ENCODE data around the gene TTC7B.

Gene TTC7B

DNA sequence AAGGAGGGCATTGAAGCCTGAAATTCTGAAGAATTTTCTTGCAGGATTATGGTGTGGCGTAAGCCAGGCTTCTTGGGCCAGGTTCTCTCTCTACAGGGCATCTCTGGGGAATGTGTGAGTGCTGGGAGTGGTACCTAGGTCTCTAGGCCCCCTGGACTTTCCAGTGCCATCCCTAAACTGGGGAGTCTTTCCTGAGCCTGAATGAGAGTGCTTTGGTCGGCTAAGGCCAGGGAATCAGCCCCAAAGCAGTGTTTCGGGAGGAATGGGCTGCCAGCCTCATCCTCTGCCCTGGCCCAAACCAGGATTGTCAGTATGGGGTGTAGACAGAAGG is 325.5 kb downstream of the TTC7B start:
- Histone ChIP-seq H3K27me3 (ENCODE audit: insufficient read depth, low read length, poor library complexity) (no peaks in the 10 kb centered on the region), H3K4me2 (ENCODE audit: insufficient read depth, low read length) (no peak overlapping the region), H3K79me2 (ENCODE audit: insufficient read depth, low read length) (no peaks in the 10 kb centered on the region), H3K9me3 (ENCODE audit: insufficient read depth, low read length, severe bottlenecking) (no peaks in the 10 kb centered on the region), H4K20me1 (ENCODE audit: insufficient read depth, low read length) (no peaks in the 10 kb centered on the region; the same call in 1 of the 2 replicates), H3K4me3 (ENCODE audit: low read depth in 1 of 2, low read length in 2 of 2) (no peak overlapping the region), H3K9ac (ENCODE audit: low read depth, low read length) (no peak overlapping the region), H3K36me3 (ENCODE audit: insufficient read depth, low read length) (no peaks in the 10 kb centered on the region), H2AFZ (ENCODE audit: low read depth, low read length) (no peak overlapping the region), H3K4me1 (ENCODE audit: insufficient read depth, low read length) (no peaks in the 10 kb centered on the region), H3K27ac (ENCODE audit: low read length) (no peak overlapping the region)
- no peak for ATAC-seq (ENCODE audit: insufficient read depth, low read depth)
- TF ChIP-seq EZH2 (IDR thresholded peaks at IDR 0.05; ENCODE audit: borderline replicate concordance, low read depth, low read length, severe bottlenecking), result no peak
- TF ChIP-seq, protein P1, sequence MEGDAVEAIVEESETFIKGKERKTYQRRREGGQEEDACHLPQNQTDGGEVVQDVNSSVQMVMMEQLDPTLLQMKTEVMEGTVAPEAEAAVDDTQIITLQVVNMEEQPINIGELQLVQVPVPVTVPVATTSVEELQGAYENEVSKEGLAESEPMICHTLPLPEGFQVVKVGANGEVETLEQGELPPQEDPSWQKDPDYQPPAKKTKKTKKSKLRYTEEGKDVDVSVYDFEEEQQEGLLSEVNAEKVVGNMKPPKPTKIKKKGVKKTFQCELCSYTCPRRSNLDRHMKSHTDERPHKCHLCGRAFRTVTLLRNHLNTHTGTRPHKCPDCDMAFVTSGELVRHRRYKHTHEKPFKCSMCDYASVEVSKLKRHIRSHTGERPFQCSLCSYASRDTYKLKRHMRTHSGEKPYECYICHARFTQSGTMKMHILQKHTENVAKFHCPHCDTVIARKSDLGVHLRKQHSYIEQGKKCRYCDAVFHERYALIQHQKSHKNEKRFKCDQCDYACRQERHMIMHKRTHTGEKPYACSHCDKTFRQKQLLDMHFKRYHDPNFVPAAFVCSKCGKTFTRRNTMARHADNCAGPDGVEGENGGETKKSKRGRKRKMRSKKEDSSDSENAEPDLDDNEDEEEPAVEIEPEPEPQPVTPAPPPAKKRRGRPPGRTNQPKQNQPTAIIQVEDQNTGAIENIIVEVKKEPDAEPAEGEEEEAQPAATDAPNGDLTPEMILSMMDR (IDR thresholded peaks at IDR 0.05; ENCODE audit: borderline replicate concordance, extremely low read depth, low read length, poor library complexity, severe bottlenecking), result no peak
- no peak for DNase-seq

DNA sequence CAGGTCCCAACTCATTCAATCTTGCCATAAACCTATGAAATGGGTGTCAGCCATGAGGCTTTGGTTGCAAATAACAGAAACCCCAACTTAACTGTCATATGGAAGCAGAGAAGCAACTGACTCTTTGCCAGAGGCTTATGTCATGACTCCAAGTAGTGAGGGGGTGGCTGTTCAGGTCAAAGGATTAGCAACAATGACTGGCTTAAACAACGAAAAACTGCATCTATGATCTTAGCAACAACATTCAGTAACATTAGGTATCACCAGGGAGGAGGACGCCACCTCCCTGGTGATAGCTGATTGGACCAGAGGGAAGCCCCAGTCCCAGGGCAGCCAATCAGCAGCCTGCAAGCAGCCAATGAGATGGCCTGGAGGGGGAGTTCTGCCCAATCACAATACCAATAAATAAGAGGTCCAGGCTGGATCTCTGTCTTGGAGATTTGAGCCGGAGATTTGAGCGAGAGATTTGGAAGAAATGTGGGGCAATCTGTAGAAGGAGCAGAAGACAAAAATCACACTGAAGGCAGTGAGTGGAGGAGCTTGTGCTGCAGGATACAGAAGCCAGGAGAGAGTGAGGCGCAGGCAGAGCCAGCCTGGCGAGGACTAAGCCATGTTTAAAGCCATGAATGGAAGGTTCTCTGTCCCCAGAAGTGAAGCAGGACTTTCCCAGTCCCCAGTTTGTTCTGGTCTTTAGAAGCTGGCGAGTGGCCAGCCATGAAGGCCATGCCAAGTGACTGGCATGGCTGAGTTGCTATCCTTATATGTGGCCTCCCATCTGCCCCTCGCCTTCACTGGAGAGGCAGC is 326.1 kb downstream of the TTC7B start:
- ATAC-seq (ENCODE audit: insufficient read depth, low read depth) (no peak), DNase-seq (no peak)
- H3K4me2 ChIP-seq (ENCODE audit: insufficient read depth, low read length), result no peak overlapping the region
- H3K4me3 ChIP-seq (ENCODE audit: low read depth in 1 of 2, low read length in 2 of 2), result no peak overlapping the region
- no peaks in the 10 kb centered on the region for H3K79me2 ChIP-seq (ENCODE audit: insufficient read depth, low read length)
- TF ChIP-seq EZH2 (IDR thresholded peaks at IDR 0.05; ENCODE audit: borderline replicate concordance, low read depth, low read length, severe bottlenecking), result no peak
- TF ChIP-seq, protein P1 (IDR thresholded peaks at IDR 0.05; ENCODE audit: borderline replicate concordance, extremely low read depth, low read length, poor library complexity, severe bottlenecking), result no peak
- no peaks in the 10 kb centered on the region for H3K36me3 ChIP-seq (ENCODE audit: insufficient read depth, low read length)
- no peaks in the 10 kb centered on the region for H3K27me3 ChIP-seq (ENCODE audit: insufficient read depth, low read length, poor library complexity)
- H4K20me1 ChIP-seq (ENCODE audit: insufficient read depth, low read length), result no peaks in the 10 kb centered on the region; the same call in 1 of the 2 replicates
- no peaks in the 10 kb centered on the region for H3K9me3 ChIP-seq (ENCODE audit: insufficient read depth, low read length, severe bottlenecking)
- no peaks in the 10 kb centered on the region for H3K4me1 ChIP-seq (ENCODE audit: insufficient read depth, low read length)
- H3K9ac ChIP-seq (ENCODE audit: low read depth, low read length), result no peak overlapping the region
- H3K27ac ChIP-seq (ENCODE audit: low read length), result no peak overlapping the region
- H2AFZ ChIP-seq (ENCODE audit: low read depth, low read length), result no peak overlapping the region

DNA sequence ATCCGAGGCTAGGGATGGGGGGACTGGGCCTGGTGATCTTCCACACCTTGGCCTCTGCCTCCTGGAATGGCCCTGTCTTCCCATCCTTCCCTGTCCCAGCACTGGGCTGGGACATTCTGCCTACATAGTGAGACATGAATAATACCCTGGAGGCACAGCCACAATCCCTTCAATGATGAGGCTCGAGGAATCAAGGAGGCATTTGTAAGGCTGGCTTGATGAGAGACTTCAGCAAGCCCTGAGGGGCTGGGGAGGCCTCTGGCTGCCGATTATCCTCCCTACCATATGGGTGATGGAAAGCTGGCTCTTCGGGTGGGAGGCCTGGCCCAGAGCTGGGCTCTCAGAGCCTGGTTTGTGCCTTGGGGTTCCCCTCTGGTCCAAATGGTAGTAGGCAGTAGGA is 326.9 kb downstream of the TTC7B start:
- Histone ChIP-seq H3K4me1 (ENCODE audit: insufficient read depth, low read length) (no peaks in the 10 kb centered on the region), H3K4me3 (ENCODE audit: low read depth in 1 of 2, low read length in 2 of 2) (no peak overlapping the region), H2AFZ (ENCODE audit: low read depth, low read length) (no peak overlapping the region), H3K36me3 (ENCODE audit: insufficient read depth, low read length) (no peaks in the 10 kb centered on the region), H3K4me2 (ENCODE audit: insufficient read depth, low read length) (no peak overlapping the region), H4K20me1 (ENCODE audit: insufficient read depth, low read length) (no peaks in the 10 kb centered on the region; the same call in 1 of the 2 replicates), H3K9me3 (ENCODE audit: insufficient read depth, low read length, severe bottlenecking) (no peaks in the 10 kb centered on the region), H3K27ac (ENCODE audit: low read length) (no peak overlapping the region), H3K79me2 (ENCODE audit: insufficient read depth, low read length) (no peaks in the 10 kb centered on the region), H3K27me3 (ENCODE audit: insufficient read depth, low read length, poor library complexity) (no peaks in the 10 kb centered on the region), H3K9ac (ENCODE audit: low read depth, low read length) (no peak overlapping the region)
- no peak for ATAC-seq (ENCODE audit: insufficient read depth, low read depth)
- no peak for DNase-seq
- TF ChIP-seq, protein P1 (IDR thresholded peaks at IDR 0.05; ENCODE audit: borderline replicate concordance, extremely low read depth, low read length, poor library complexity, severe bottlenecking), result no peak
- TF ChIP-seq EZH2 (IDR thresholded peaks at IDR 0.05; ENCODE audit: borderline replicate concordance, low read depth, low read length, severe bottlenecking), result no peak
